Body of pancreas (tissue), 4 donors: ENCODE data around the gene CASP7. TPM values are rescaled to one million over a fixed set of nuclear protein-coding genes. Genes with fewer than 3 reads are reported as not detected.

Experiments
- ATAC-seq: fragments of 150-250 bp; one replicate; pipeline ENCODE4 v1.9.1; 2016
- DNase-seq, 4 donors: peaks; one replicate each; pipeline ENCODE4 v3.0.0-alpha.2; 2019
- H3K27ac ChIP-seq, 4 donors: fragments of 200-600 bp; sonication (generic); 1 replicate in 3 of 4; 2 replicates in 1 of 4; pipeline versions ENCODE4 v1.5.1 to v1.6.1; 2016 to 2019; ENCODE audit warnings: mild to moderate bottlenecking in 1 of 4, mixed read lengths in 1 of 4, moderate library complexity in 1 of 4
- H3K27me3 ChIP-seq, 2 donors: fragments of 200-600 bp; sonication (generic); one replicate each; pipeline ENCODE4 v1.6.0; 2016; ENCODE audit warnings: mild to moderate bottlenecking in 1 of 2
- H3K36me3 ChIP-seq, 2 donors: fragments of 200-600 bp; sonication (generic); replicated peaks in 1 of 2; 2 replicates each; pipeline ENCODE4 v1.5.1; 2016; ENCODE audit warnings: low read depth in 2 of 2; ENCODE audit not compliant: insufficient read depth in 1 of 2
- H3K4me1 ChIP-seq: fragments of 200-600 bp; sonication (generic); one replicate; pipeline ENCODE4 v1.6.0; 2016
- H3K4me3 ChIP-seq, 2 donors: fragments of 200-600 bp; sonication (generic); 1 replicate in 1 of 2; 2 replicates in 1 of 2; pipeline ENCODE4 v1.5.1; 2016 to 2019
- H3K9me3 ChIP-seq, 3 donors: fragments of 200-600 bp; sonication (generic); 1 replicate in 2 of 3; 2 replicates in 1 of 3; pipeline ENCODE4 v1.5.1; 2016
- POLR2A ChIP-seq, 3 donors: fragments of 450-650 bp; IDR thresholded peaks; one replicate each; pipeline ENCODE4 v1.6.1; 2016; ENCODE audit warnings: antibody characterized with exemption in 3 of 3, mild to moderate bottlenecking in 2 of 3
- WGBS, 2 donors: methylation state at CpG; one replicate each; pipeline ENCODE4 v1.1.5; 2017; 5-methylcytosine and 5-hydroxymethylcytosine counted together
- intact Hi-C: fragments of 100-400 bp; cut with DNase I; formaldehyde crosslinking; loops from one replicate; pipeline ENCODE4 v1.15.1; 2023
- total RNA-seq, 2 donors: library from RNA; depleted of rRNA; stranded (reverse); fragments of >200 nt; gene quantifications; one replicate each; pipeline ENCODE4 v1.1.0, GENCODE V29; 2016
- TF ChIP-seq, protein P1 (sequence below), 7 experiments: fragments of 450-650 bp in 4 of 7; fragments of 200-600 bp in 3 of 7; sonication (generic) in 3 of 7; IDR thresholded peaks; one replicate each; pipeline ENCODE4 v1.5.1; 2016 to 2019; ENCODE audit warnings: antibody characterized with exemption in 7 of 7

CASP7 gene
- total RNA-seq, 2 donors from 2014 or later, result 11.2 to 23.1 TPM

DNA sequence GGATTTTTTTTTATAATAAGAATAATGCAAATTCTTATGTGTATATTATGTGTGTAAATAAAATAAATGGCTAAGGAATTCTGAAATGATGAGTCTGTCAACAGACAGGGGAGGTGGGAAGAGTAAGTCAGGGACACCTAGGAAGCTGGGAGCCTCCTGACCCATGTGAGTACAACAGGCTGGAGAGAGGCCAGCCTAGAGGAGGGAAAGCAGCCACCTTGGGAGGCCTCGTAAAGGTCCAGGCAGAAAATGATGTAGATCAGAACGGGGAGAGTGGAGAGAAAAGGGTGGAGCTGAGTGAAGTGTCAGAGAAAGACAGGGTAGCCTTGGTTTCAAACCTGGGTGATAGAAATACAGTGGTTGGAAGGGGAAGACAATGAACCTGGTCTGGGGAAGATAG, 22.8 kb upstream of the CASP7 start:
- Histone ChIP-seq H3K9me3 (no peaks in the 10 kb centered on the region), H3K4me1 (peaks cover 7% of the 10 kb centered on the region), H3K4me3 (no peak overlapping the region), H3K27me3 (no peaks in the 10 kb centered on the region), H3K27ac (no peak overlapping the region), H3K36me3 (no peaks in the 10 kb centered on the region)
- 74 to 83% methylated on average over 2 of the region's 2 CpGs for WGBS, 2 donors
- TF ChIP-seq, protein P1, sequence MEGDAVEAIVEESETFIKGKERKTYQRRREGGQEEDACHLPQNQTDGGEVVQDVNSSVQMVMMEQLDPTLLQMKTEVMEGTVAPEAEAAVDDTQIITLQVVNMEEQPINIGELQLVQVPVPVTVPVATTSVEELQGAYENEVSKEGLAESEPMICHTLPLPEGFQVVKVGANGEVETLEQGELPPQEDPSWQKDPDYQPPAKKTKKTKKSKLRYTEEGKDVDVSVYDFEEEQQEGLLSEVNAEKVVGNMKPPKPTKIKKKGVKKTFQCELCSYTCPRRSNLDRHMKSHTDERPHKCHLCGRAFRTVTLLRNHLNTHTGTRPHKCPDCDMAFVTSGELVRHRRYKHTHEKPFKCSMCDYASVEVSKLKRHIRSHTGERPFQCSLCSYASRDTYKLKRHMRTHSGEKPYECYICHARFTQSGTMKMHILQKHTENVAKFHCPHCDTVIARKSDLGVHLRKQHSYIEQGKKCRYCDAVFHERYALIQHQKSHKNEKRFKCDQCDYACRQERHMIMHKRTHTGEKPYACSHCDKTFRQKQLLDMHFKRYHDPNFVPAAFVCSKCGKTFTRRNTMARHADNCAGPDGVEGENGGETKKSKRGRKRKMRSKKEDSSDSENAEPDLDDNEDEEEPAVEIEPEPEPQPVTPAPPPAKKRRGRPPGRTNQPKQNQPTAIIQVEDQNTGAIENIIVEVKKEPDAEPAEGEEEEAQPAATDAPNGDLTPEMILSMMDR (IDR thresholded peaks at IDR 0.05), result no peak
- no peak for TF ChIP-seq POLR2A (IDR thresholded peaks at IDR 0.05)
- ATAC-seq (no peak), DNase-seq (no peak)
- intact Hi-C loops, result no loop called here

DNA sequence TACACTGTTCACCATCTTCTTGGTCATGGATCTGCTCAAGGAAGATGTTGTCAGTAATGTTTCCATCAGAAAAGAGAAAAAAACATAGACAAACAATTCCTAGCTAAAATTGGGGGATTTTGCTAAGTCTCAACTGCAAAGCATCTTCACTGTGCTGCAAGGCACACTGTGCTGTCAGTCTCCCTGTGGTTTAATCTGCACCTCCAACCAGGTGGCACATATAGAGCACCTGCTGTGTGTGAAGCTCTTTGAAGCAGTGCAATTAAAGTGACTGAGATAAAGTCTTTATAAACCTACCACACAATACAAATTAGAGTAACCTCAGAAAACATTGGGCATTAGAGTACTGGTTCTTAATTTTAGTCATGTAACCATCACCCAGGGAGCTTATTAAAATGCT, 22.2 kb upstream of the CASP7 start:
- Histone ChIP-seq H3K27ac (no peak overlapping the region), H3K9me3 (no peaks in the 10 kb centered on the region), H3K4me3 (no peak overlapping the region), H3K36me3 (no peaks in the 10 kb centered on the region), H3K27me3 (no peaks in the 10 kb centered on the region), H3K4me1 (peaks cover 3% of the 10 kb centered on the region)
- intact Hi-C loops, result no loop called here
- DNase-seq, result no peak
- no peak for ATAC-seq
- no peak for TF ChIP-seq POLR2A (IDR thresholded peaks at IDR 0.05)
- TF ChIP-seq, protein P1 (IDR thresholded peaks at IDR 0.05), result no peak

DNA sequence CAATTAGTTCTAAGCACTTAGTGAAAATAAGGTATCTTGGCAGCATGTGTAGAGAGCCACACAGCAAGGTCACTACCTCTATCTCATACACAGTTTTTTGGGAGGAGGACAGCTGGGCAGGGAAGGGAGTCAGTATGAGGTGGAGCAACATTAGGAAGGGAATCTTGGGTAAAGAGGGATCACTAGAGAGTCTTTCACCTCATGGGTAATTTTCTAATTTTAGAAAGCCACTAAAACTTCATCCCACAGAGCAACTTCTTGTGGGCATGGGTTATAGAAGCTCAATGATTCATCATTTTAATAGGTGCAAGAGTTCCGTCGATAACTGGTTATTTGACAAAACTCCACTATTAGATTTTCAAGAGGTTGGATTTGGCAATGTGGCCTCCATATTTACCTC, 18.4 kb upstream of the CASP7 start:
- 92 to 100% methylated on average over 2 of the region's 2 CpGs for WGBS, 2 donors
- no peak for ATAC-seq
- intact Hi-C loops, result no loop called here

DNA sequence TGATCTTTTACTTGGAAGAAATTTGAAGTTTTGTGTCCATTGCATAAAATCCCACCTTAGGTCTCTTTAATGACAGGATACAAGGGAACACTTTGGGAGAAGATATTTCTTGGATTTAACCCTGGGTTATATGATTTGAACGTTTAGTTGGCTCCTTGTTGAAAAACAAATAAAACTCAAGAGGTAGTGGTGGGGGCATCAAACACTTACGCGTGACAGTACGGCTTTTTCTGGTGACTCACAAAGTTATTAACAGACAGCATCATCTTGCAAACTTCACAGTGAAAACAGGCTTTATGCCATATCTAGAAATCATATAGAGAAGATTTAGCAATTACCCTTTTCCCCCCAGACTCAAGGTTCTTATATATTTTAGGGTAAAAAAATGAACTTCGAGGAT, 16.6 kb upstream of the CASP7 start:
- WGBS, 2 donors, result 73 to 76% methylated on average over 5 of the region's 5 CpGs

More for the DNA sequence above, 18.4 kb upstream of the CASP7 start:
- Histone ChIP-seq H3K9me3 (no peaks in the 10 kb centered on the region), H3K4me1 (no peaks in the 10 kb centered on the region), H3K4me3 (no peak overlapping the region), H3K27me3 (no peaks in the 10 kb centered on the region), H3K27ac (no peak overlapping the region), H3K36me3 (no peaks in the 10 kb centered on the region)
- no peak for DNase-seq
- no peak for TF ChIP-seq POLR2A (IDR thresholded peaks at IDR 0.05)
- TF ChIP-seq, protein P1 (IDR thresholded peaks at IDR 0.05), result no peak

DNA sequence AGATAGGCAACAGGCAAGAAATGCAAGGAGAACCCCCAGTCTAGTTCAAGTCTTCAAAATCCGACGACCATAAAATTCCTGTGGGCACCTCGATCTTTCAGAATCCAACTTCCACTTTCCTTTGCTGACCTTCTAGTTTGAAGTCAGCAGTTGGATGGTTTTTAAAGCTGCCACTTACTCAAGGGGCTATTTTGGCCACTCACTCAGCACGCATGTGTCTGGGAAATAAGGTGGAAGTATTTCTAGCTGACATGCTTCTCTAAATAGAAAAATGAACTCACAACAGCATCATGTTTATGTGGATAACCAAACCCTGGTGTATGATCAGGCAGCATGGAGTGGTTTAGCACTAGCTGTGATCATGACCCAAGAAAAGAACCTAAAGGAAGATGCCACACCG, 15.8 kb upstream of the CASP7 start, which contains the start of gene NRAP:
NRAP (minus strand) TSS at position 134 of the 400 bp plus-strand sequence. CDS start 159 bp downstream, outside the sequence.
- no peak for ATAC-seq
- TF ChIP-seq POLR2A (IDR thresholded peaks at IDR 0.05), result no peak
- TF ChIP-seq, protein P1 (IDR thresholded peaks at IDR 0.05), result no peak
- intact Hi-C loops, result no loop called here
- DNase-seq, result no peak
- Histone ChIP-seq H3K9me3 (no peaks in the 10 kb centered on the region), H3K27me3 (no peaks in the 10 kb centered on the region), H3K4me1 (no peaks in the 10 kb centered on the region), H3K36me3 (no peaks in the 10 kb centered on the region), H3K27ac (no peak within 1 kb of the TSS), H3K4me3 (no peak within 1 kb of the TSS)
- 82 to 93% methylated on average over 5 of the region's 5 CpGs for WGBS, 2 donors

More for the DNA sequence above, 16.6 kb upstream of the CASP7 start:
- ATAC-seq, result no peak
- TF ChIP-seq, protein P1 (IDR thresholded peaks at IDR 0.05), result no peak
- TF ChIP-seq POLR2A (IDR thresholded peaks at IDR 0.05), result no peak
- DNase-seq, result no peak
- intact Hi-C loops, result no loop called here
- Histone ChIP-seq H3K4me3 (no peak overlapping the region), H3K9me3 (no peaks in the 10 kb centered on the region), H3K27me3 (no peaks in the 10 kb centered on the region), H3K27ac (no peak overlapping the region), H3K36me3 (no peaks in the 10 kb centered on the region), H3K4me1 (no peaks in the 10 kb centered on the region)
